Osteoblast (primary cell): ENCODE results near the gene PDE4B. TPM values are rescaled to one million over a fixed set of nuclear protein-coding genes. Genes with fewer than 3 reads are reported as not detected.

Source experiments
- DNase-seq: peaks from one replicate; pipeline ENCODE4 v3.0.0; 2011; ENCODE audit warnings: low spot score, mixed read lengths; ENCODE audit not compliant: insufficient read length; ENCODE audit errors: missing footprints
- H2AFZ ChIP-seq: 2 replicates; pipeline ENCODE4 v1.6.0; 2011; ENCODE audit warnings: mild to moderate bottlenecking, low read length
- H3K27ac ChIP-seq: 2 replicates; pipeline ENCODE4 v1.5.1; 2011; ENCODE audit warnings: mild to moderate bottlenecking, low read depth, low read length, moderate library complexity
- H3K27me3 ChIP-seq: 2 replicates; pipeline ENCODE4 v1.6.0; 2012; ENCODE audit warnings: mild to moderate bottlenecking, control low read depth, inconsistent platforms, low read length, moderate library complexity; ENCODE audit not compliant: insufficient read depth
- H3K36me3 ChIP-seq: 2 replicates; pipeline ENCODE4 v1.5.1; 2011; ENCODE audit warnings: mild to moderate bottlenecking, low read length, control low read depth, moderate library complexity; ENCODE audit not compliant: insufficient read depth
- H3K4me1 ChIP-seq: 2 replicates; pipeline ENCODE4 v1.5.1; 2011; ENCODE audit warnings: mild to moderate bottlenecking, low read length, control low read depth, moderate library complexity; ENCODE audit not compliant: insufficient read depth
- H3K4me2 ChIP-seq: 2 replicates; pipeline ENCODE4 v1.6.0; 2011; ENCODE audit warnings: mild to moderate bottlenecking, low read length; ENCODE audit not compliant: insufficient read depth
- H3K4me3 ChIP-seq: fragments of 200-600 bp; sonication (generic); 3 replicates; pipeline ENCODE4 v1.5.1; 2012; ENCODE audit warnings: mild to moderate bottlenecking, low read length, inconsistent platforms; ENCODE audit not compliant: insufficient read depth
- H3K79me2 ChIP-seq: 2 replicates; pipeline ENCODE4 v1.6.0; 2012; ENCODE audit warnings: mild to moderate bottlenecking, low read length, control low read depth, inconsistent platforms; ENCODE audit not compliant: insufficient read depth
- H3K9me3 ChIP-seq: 2 replicates; pipeline ENCODE4 v1.5.1; 2011; ENCODE audit warnings: low read depth, low read length, control low read depth
- H4K20me1 ChIP-seq: 2 replicates; pipeline ENCODE4 v1.6.0; 2012; ENCODE audit warnings: mild to moderate bottlenecking, low read length, control low read depth; ENCODE audit not compliant: insufficient read depth
- CTCF ChIP-seq: IDR thresholded peaks from 2 replicates; pipeline ENCODE4 v1.5.1; 2011; ENCODE audit warnings: mild to moderate bottlenecking, low read depth, low read length, moderate library complexity; ENCODE audit errors: extremely low read depth
- total RNA-seq: library from RNA; depleted of rRNA; stranded (reverse); fragments of >200 nt; gene quantifications from 2 replicates; pipeline ENCODE4 v1.2.3, GENCODE V29; 2012

The PDE4B gene
- total RNA-seq, 1 donor = 21.4 TPM

GRCh38 chr1:66246351-66247269, 453.9 kb downstream of the PDE4B start:
- Histone ChIP-seq H3K4me3 (no peak overlapping the region), H3K27ac (no peak overlapping the region), H3K4me2 (no peak overlapping the region), H4K20me1 (no peaks in the 10 kb centered on the region), H3K36me3 (no peaks in the 10 kb centered on the region), H3K27me3 (no peaks in the 10 kb centered on the region), H3K4me1 (peaks cover 24% of the 10 kb centered on the region), H3K9me3 (no peaks in the 10 kb centered on the region), H3K79me2 (no peaks in the 10 kb centered on the region), H2AFZ (no peak overlapping the region)
- peak; percentile 6 for DNase-seq
- TF ChIP-seq CTCF = no peak

- Histone ChIP-seq H3K4me2 (no peak overlapping the region), H3K36me3 (no peaks in the 10 kb centered on the region), H3K4me3 (no peak overlapping the region), H2AFZ (no peak overlapping the region), H3K27me3 (no peaks in the 10 kb centered on the region), H3K9me3 (no peaks in the 10 kb centered on the region), H3K27ac (no peak overlapping the region), H3K79me2 (no peaks in the 10 kb centered on the region), H4K20me1 (no peaks in the 10 kb centered on the region), H3K4me1 (peaks cover 19% of the 10 kb centered on the region)
- DNase-seq = no peak
- no peak for TF ChIP-seq CTCF
These were observed 454.9 kb downstream of the PDE4B start for GRCh38 chr1:66247415-66248208.

GRCh38 chr1:66248257-66248656, 455.6 kb downstream of the PDE4B start:
- H4K20me1 ChIP-seq = no peaks in the 10 kb centered on the region
- H3K9me3 ChIP-seq = no peaks in the 10 kb centered on the region
- no peak overlapping the region for H3K4me3 ChIP-seq
- no peak for DNase-seq
- no peak overlapping the region for H3K4me2 ChIP-seq
- no peak overlapping the region for H3K27ac ChIP-seq
- H3K4me1 ChIP-seq = peaks cover 13% of the 10 kb centered on the region
- H3K36me3 ChIP-seq = no peaks in the 10 kb centered on the region
- no peak for TF ChIP-seq CTCF
- no peaks in the 10 kb centered on the region for H3K27me3 ChIP-seq
- H3K79me2 ChIP-seq = no peaks in the 10 kb centered on the region
- H2AFZ ChIP-seq = no peak overlapping the region

GRCh38 chr1:66248746-66249145, 456.1 kb downstream of the PDE4B start:
- Histone ChIP-seq H3K4me2 (no peak overlapping the region), H2AFZ (no peak overlapping the region), H3K9me3 (no peaks in the 10 kb centered on the region), H3K79me2 (no peaks in the 10 kb centered on the region), H3K27me3 (no peaks in the 10 kb centered on the region), H3K4me1 (peaks cover 10% of the 10 kb centered on the region), H3K36me3 (no peaks in the 10 kb centered on the region), H3K27ac (no peak overlapping the region), H4K20me1 (no peaks in the 10 kb centered on the region), H3K4me3 (no peak overlapping the region)
- no peak for DNase-seq
- no peak for TF ChIP-seq CTCF
